ENCODE data around the gene ARPIN.
"Not testable (repeated sequence)": the region's sequence is repeated elsewhere in the genome, so short reads cannot be mapped to it uniquely, and the experiment has no call there.

ARPIN gene

DNA sequence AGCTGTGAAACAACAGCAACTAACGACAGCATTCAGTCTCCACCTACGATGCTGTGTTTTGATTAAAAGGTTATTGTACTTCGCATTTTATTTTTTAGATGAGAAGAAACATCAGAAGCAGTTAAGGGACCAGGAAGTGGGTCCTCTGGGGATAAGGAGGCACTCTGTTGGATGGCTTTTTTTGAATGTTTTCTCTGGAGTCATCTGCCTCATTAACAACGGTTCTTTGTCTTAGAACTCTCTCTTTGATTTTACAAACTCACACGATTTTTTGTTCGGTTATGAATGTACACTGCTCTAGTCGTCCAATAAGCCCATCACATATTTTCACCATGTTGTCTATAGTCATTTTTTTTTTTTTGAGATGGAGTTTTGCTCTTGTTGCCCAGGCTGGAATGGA is 36.0 kb upstream of the ARPIN start:
- TF ChIP-seq SPI1 (IDR thresholded peaks at IDR 0.05; ENCODE audit: borderline replicate concordance, low read depth) (no peak), CTCF (IDR thresholded peaks at IDR 0.05; ENCODE audit: insufficient read depth, low read length) (no peak), GABPA (IDR thresholded peaks at IDR 0.05; ENCODE audit: low read depth) (no peak), POLR2AphosphoS5 (IDR thresholded peaks at IDR 0.05; ENCODE audit: low read depth) (no peak)
- TF ChIP-seq, protein P1, sequence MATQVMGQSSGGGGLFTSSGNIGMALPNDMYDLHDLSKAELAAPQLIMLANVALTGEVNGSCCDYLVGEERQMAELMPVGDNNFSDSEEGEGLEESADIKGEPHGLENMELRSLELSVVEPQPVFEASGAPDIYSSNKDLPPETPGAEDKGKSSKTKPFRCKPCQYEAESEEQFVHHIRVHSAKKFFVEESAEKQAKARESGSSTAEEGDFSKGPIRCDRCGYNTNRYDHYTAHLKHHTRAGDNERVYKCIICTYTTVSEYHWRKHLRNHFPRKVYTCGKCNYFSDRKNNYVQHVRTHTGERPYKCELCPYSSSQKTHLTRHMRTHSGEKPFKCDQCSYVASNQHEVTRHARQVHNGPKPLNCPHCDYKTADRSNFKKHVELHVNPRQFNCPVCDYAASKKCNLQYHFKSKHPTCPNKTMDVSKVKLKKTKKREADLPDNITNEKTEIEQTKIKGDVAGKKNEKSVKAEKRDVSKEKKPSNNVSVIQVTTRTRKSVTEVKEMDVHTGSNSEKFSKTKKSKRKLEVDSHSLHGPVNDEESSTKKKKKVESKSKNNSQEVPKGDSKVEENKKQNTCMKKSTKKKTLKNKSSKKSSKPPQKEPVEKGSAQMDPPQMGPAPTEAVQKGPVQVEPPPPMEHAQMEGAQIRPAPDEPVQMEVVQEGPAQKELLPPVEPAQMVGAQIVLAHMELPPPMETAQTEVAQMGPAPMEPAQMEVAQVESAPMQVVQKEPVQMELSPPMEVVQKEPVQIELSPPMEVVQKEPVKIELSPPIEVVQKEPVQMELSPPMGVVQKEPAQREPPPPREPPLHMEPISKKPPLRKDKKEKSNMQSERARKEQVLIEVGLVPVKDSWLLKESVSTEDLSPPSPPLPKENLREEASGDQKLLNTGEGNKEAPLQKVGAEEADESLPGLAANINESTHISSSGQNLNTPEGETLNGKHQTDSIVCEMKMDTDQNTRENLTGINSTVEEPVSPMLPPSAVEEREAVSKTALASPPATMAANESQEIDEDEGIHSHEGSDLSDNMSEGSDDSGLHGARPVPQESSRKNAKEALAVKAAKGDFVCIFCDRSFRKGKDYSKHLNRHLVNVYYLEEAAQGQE (IDR thresholded peaks at IDR 0.05; ENCODE audit: insufficient replicate concordance, low read depth), result no peak
- Histone ChIP-seq H3K27ac (replicated peaks) (no peak overlapping the region), H3K4me3 (replicated peaks; ENCODE audit: insufficient read depth, low read length) (no peak overlapping the region), H3K27me3 (ENCODE audit: insufficient read depth, poor library complexity, severe bottlenecking) (no peaks in the 10 kb centered on the region)
- DNase-seq (ENCODE audit: low read depth in 1 of 2, low spot score in 1 of 2), result no peak

GRCh38 chr15:89947385-89947784 is 34.6 kb upstream of the ARPIN start:
- TF ChIP-seq GABPA (IDR thresholded peaks at IDR 0.05; ENCODE audit: low read depth), result no peak
- no peak for TF ChIP-seq POLR2AphosphoS5 (IDR thresholded peaks at IDR 0.05; ENCODE audit: low read depth)
- TF ChIP-seq, protein P1 (IDR thresholded peaks at IDR 0.05; ENCODE audit: insufficient replicate concordance, low read depth), result no peak
- TF ChIP-seq SPI1 (IDR thresholded peaks at IDR 0.05; ENCODE audit: borderline replicate concordance, low read depth), result no peak
- no peak for TF ChIP-seq CTCF (IDR thresholded peaks at IDR 0.05; ENCODE audit: insufficient read depth, low read length)
- Histone ChIP-seq H3K27ac (replicated peaks) (no peak overlapping the region), H3K4me3 (replicated peaks; ENCODE audit: insufficient read depth, low read length) (no peak overlapping the region), H3K27me3 (ENCODE audit: insufficient read depth, poor library complexity, severe bottlenecking) (no peaks in the 10 kb centered on the region)
- DNase-seq (ENCODE audit: low read depth in 1 of 2, low spot score in 1 of 2), result no peak

DNA sequence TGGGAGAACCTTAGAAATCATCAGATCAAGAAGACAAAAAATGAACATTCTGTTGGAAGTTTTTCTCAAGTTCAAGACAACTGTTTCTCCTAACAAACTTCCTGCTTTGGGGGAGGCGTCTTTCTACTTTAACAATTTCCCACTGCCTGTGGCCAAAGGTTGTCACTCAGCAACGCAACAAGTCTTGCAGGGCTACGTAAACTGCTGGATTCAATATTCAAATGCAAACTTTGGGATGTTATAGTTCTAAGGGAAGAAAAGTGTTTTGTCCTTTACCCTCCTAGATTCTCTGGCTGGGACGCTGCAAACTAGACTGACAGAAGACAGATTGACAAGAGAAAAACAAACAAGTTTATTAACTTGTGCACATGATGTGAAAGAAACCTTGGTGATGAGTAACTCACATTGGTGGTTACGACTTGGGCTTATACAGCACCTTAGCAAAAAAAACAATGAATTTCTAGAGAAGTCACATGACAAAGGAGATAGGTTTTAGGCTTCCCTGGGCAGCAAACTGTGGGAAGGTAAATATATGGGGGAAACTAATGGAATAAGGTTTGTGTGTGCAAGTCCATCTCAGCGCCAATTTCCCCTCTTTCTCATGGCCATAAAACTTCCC is 34.0 kb upstream of the ARPIN start:
- no peak overlapping the region for H3K4me3 ChIP-seq (replicated peaks; ENCODE audit: insufficient read depth, low read length)
- no peak for TF ChIP-seq GABPA (IDR thresholded peaks at IDR 0.05; ENCODE audit: low read depth)
- DNase-seq (ENCODE audit: low read depth in 1 of 2, low spot score in 1 of 2), result no peak
- H3K27ac ChIP-seq (replicated peaks), result 0 out of 2 replicates have a peak overlapping the region, but pooled peaks have one; percentile 4
- no peaks in the 10 kb centered on the region for H3K27me3 ChIP-seq (ENCODE audit: insufficient read depth, poor library complexity, severe bottlenecking)

DNA sequence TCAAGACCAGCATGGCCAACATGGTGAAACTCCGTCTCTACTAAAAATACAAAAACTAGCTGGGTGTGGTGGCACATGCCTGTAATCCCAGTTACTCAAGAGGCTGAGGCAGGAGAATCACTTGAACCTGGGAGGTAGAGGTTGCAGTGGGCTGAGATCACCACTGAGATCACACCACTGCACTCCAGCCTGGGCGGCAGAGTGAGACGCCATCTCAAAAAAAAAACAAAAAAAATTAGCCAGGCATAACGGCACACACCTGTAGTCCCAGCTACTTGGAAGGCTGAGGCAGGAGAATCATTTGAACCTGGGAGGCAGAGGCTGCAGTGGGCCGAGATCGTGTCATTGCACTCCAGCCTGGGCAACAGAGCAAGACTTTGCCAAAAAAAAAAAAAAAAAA is 31.0 kb upstream of the ARPIN start:
- not testable (repeated sequence) for H3K27me3 ChIP-seq (ENCODE audit: insufficient read depth, poor library complexity, severe bottlenecking); H3K4me3 ChIP-seq (replicated peaks; ENCODE audit: insufficient read depth, low read length); DNase-seq (ENCODE audit: low read depth in 1 of 2, low spot score in 1 of 2); H3K27ac ChIP-seq (replicated peaks)

DNA sequence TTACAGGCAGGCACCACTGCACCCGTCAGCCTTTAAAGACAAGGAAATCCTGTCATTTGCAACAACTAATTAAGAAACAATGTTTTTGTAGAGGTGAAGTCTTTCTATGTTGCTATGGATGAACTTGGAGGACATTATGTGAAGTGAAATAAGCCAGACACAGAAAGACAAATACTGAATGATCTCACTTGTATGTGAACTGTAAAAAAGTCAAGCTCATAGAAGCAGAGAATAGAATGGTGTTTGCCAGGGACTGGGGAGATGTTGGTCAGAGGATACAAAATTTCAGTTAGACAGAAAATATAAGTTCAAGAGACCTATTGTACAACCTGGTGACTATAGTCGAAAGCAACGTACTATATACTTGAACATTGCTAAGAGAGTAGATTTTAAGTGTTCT is 27.2 kb upstream of the ARPIN start:
- TF ChIP-seq POLR2AphosphoS5 (IDR thresholded peaks at IDR 0.05; ENCODE audit: low read depth) (no peak), SPI1 (IDR thresholded peaks at IDR 0.05; ENCODE audit: borderline replicate concordance, low read depth) (no peak), GABPA (IDR thresholded peaks at IDR 0.05; ENCODE audit: low read depth) (no peak), CTCF (IDR thresholded peaks at IDR 0.05; ENCODE audit: insufficient read depth, low read length) (no peak)
- TF ChIP-seq, protein P1 (IDR thresholded peaks at IDR 0.05; ENCODE audit: insufficient replicate concordance, low read depth), result no peak
- H3K27ac ChIP-seq (replicated peaks), result no peak overlapping the region

DNA sequence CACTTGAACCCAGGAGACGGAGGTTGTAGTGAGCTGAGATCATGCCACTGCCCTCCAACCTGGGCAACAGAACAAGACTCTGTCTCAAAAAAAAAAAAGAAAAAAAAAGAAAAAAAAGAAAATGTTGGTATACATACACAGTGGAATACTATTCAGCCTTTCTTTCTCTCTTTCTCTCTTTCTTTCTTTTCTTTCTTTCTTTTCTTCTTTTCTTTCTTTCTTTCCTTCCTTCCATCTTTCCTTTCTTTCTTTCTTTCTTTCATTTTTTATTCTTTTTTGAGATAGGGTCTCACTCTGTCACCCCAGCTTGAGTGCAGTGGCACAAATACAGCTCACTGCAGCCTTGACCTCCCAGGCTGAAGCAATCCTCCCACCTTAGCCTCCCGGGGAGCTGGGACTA is 26.6 kb upstream of the ARPIN start:
- not testable (repeated sequence) for H3K27ac ChIP-seq (replicated peaks); H3K27me3 ChIP-seq (ENCODE audit: insufficient read depth, poor library complexity, severe bottlenecking); H3K4me3 ChIP-seq (replicated peaks; ENCODE audit: insufficient read depth, low read length); DNase-seq (ENCODE audit: low read depth in 1 of 2, low spot score in 1 of 2)

More for the DNA sequence above, 27.2 kb upstream of the ARPIN start:
- H3K27me3 ChIP-seq (ENCODE audit: insufficient read depth, poor library complexity, severe bottlenecking), result no peaks in the 10 kb centered on the region
- H3K4me3 ChIP-seq (replicated peaks; ENCODE audit: insufficient read depth, low read length), result no peak overlapping the region
- DNase-seq (ENCODE audit: low read depth in 1 of 2, low spot score in 1 of 2), result no peak
